ENCODE results near the gene CEP68.
A peak's percentile ranks its signal among the peaks of the same experiment; 100 is the strongest.
"Not testable (repeated sequence)": the region's sequence is repeated elsewhere in the genome, so short reads cannot be mapped to it uniquely, and the experiment has no call there.

CEP68 gene

GRCh38 chr2:65128297-65129190 is 72.3 kb downstream of the CEP68 start:
- H3K9ac ChIP-seq (ENCODE audit: insufficient read length, low read depth): peak overlapping the region; percentile 87
- H3K9me3 ChIP-seq (ENCODE audit: insufficient read depth, low read length): no peaks in the 10 kb centered on the region
- H3K4me3 ChIP-seq (ENCODE audit: insufficient read length, low read depth): peak overlapping the region; percentile 82
- DNase-seq (ENCODE audit: low read depth, low spot score): no peak
- no peak for TF ChIP-seq YY1 (IDR thresholded peaks at IDR 0.05; ENCODE audit: insufficient read depth, insufficient read length)
- TF ChIP-seq ZNF274 (IDR thresholded peaks at IDR 0.05; ENCODE audit: low read depth, low read length): no peak
- no peak for TF ChIP-seq SUZ12 (IDR thresholded peaks at IDR 0.05; ENCODE audit: extremely low read depth, insufficient read depth, insufficient read length)
- H3K27me3 ChIP-seq (ENCODE audit: insufficient read depth, insufficient read length): no peaks in the 10 kb centered on the region
- H3K4me1 ChIP-seq (ENCODE audit: insufficient read depth, insufficient read length): no peaks in the 10 kb centered on the region
- H3K36me3 ChIP-seq (ENCODE audit: insufficient read depth, insufficient read length, low read length): peaks cover 9% of the 10 kb centered on the region

GRCh38 chr2:65129286-65129825 is 73.1 kb downstream of the CEP68 start:
- Histone ChIP-seq H3K9me3 (ENCODE audit: insufficient read depth, low read length) (no peaks in the 10 kb centered on the region), H3K27me3 (ENCODE audit: insufficient read depth, insufficient read length) (no peaks in the 10 kb centered on the region), H3K9ac (ENCODE audit: insufficient read length, low read depth) (peak overlapping the region; percentile 87), H3K36me3 (ENCODE audit: insufficient read depth, insufficient read length, low read length) (peaks cover 9% of the 10 kb centered on the region), H3K4me1 (ENCODE audit: insufficient read depth, insufficient read length) (no peaks in the 10 kb centered on the region), H3K4me3 (ENCODE audit: insufficient read length, low read depth) (peak overlapping the region; percentile 82)
- TF ChIP-seq SUZ12 (IDR thresholded peaks at IDR 0.05; ENCODE audit: extremely low read depth, insufficient read depth, insufficient read length) (no peak), YY1 (IDR thresholded peaks at IDR 0.05; ENCODE audit: insufficient read depth, insufficient read length) (no peak), ZNF274 (IDR thresholded peaks at IDR 0.05; ENCODE audit: low read depth, low read length) (no peak)
- no peak for DNase-seq (ENCODE audit: low read depth, low spot score)

- Histone ChIP-seq H3K4me3 (ENCODE audit: insufficient read length, low read depth) (peak within 1 kb of the TSS; percentile 82), H3K9me3 (ENCODE audit: insufficient read depth, low read length) (no peaks in the 10 kb centered on the region), H3K4me1 (ENCODE audit: insufficient read depth, insufficient read length) (no peaks in the 10 kb centered on the region), H3K27me3 (ENCODE audit: insufficient read depth, insufficient read length) (no peaks in the 10 kb centered on the region), H3K9ac (ENCODE audit: insufficient read length, low read depth) (peak within 1 kb of the TSS; percentile 87), H3K36me3 (ENCODE audit: insufficient read depth, insufficient read length, low read length) (peaks cover 9% of the 10 kb centered on the region)
- DNase-seq (ENCODE audit: low read depth, low spot score): peak; percentile 99
- TF ChIP-seq YY1 (IDR thresholded peaks at IDR 0.05; ENCODE audit: insufficient read depth, insufficient read length) (peak; percentile 85), SUZ12 (IDR thresholded peaks at IDR 0.05; ENCODE audit: extremely low read depth, insufficient read depth, insufficient read length) (no peak)
These were observed 73.8 kb downstream of the CEP68 start, which contains the start of gene RAB1A for GRCh38 chr2:65129826-65130663. RAB1A (minus strand) TSS chr2:65130106; CDS start chr2:65129915, 191 bp downstream.

GRCh38 chr2:65130664-65131175 is 74.5 kb downstream of the CEP68 start:
- TF ChIP-seq YY1 (IDR thresholded peaks at IDR 0.05; ENCODE audit: insufficient read depth, insufficient read length) (no peak), ZNF274 (IDR thresholded peaks at IDR 0.05; ENCODE audit: low read depth, low read length) (no peak), SUZ12 (IDR thresholded peaks at IDR 0.05; ENCODE audit: extremely low read depth, insufficient read depth, insufficient read length) (no peak)

GRCh38 chr2:65132930-65133329 is 76.7 kb downstream of the CEP68 start:
- H3K9me3 ChIP-seq (ENCODE audit: insufficient read depth, low read length); H3K36me3 ChIP-seq (ENCODE audit: insufficient read depth, insufficient read length, low read length); DNase-seq (ENCODE audit: low read depth, low spot score); H3K9ac ChIP-seq (ENCODE audit: insufficient read length, low read depth); H3K27me3 ChIP-seq (ENCODE audit: insufficient read depth, insufficient read length); H3K4me3 ChIP-seq (ENCODE audit: insufficient read length, low read depth); H3K4me1 ChIP-seq (ENCODE audit: insufficient read depth, insufficient read length): not testable (repeated sequence)

More at GRCh38 chr2:65130664-65131175, 74.5 kb downstream of the CEP68 start:
- peaks cover 9% of the 10 kb centered on the region for H3K36me3 ChIP-seq (ENCODE audit: insufficient read depth, insufficient read length, low read length)
- H3K9me3 ChIP-seq (ENCODE audit: insufficient read depth, low read length): no peaks in the 10 kb centered on the region
- H3K9ac ChIP-seq (ENCODE audit: insufficient read length, low read depth): peak overlapping the region; percentile 77
- H3K27me3 ChIP-seq (ENCODE audit: insufficient read depth, insufficient read length): no peaks in the 10 kb centered on the region
- H3K4me1 ChIP-seq (ENCODE audit: insufficient read depth, insufficient read length): no peaks in the 10 kb centered on the region
- peak overlapping the region; percentile 62 for H3K4me3 ChIP-seq (ENCODE audit: insufficient read length, low read depth)
- peak; percentile 18 for DNase-seq (ENCODE audit: low read depth, low spot score)

GRCh38 chr2:65133626-65134025 is 77.4 kb downstream of the CEP68 start:
- Histone ChIP-seq H3K36me3 (ENCODE audit: insufficient read depth, insufficient read length, low read length) (peaks cover 4% of the 10 kb centered on the region), H3K4me1 (ENCODE audit: insufficient read depth, insufficient read length) (no peaks in the 10 kb centered on the region), H3K27me3 (ENCODE audit: insufficient read depth, insufficient read length) (no peaks in the 10 kb centered on the region), H3K9me3 (ENCODE audit: insufficient read depth, low read length) (no peaks in the 10 kb centered on the region), H3K9ac (ENCODE audit: insufficient read length, low read depth) (no peak overlapping the region), H3K4me3 (ENCODE audit: insufficient read length, low read depth) (no peak overlapping the region)
- no peak for DNase-seq (ENCODE audit: low read depth, low spot score)
- TF ChIP-seq ZNF274 (IDR thresholded peaks at IDR 0.05; ENCODE audit: low read depth, low read length): no peak
- TF ChIP-seq YY1 (IDR thresholded peaks at IDR 0.05; ENCODE audit: insufficient read depth, insufficient read length): no peak
- no peak for TF ChIP-seq SUZ12 (IDR thresholded peaks at IDR 0.05; ENCODE audit: extremely low read depth, insufficient read depth, insufficient read length)

Data from NT2/D1 (cell line).